ENCODE measurements around the gene CORO1C.
"Not testable (repeated sequence)": the region's sequence is repeated elsewhere in the genome, so short reads cannot be mapped to it uniquely, and the experiment has no call there.

Gene CORO1C

DNA sequence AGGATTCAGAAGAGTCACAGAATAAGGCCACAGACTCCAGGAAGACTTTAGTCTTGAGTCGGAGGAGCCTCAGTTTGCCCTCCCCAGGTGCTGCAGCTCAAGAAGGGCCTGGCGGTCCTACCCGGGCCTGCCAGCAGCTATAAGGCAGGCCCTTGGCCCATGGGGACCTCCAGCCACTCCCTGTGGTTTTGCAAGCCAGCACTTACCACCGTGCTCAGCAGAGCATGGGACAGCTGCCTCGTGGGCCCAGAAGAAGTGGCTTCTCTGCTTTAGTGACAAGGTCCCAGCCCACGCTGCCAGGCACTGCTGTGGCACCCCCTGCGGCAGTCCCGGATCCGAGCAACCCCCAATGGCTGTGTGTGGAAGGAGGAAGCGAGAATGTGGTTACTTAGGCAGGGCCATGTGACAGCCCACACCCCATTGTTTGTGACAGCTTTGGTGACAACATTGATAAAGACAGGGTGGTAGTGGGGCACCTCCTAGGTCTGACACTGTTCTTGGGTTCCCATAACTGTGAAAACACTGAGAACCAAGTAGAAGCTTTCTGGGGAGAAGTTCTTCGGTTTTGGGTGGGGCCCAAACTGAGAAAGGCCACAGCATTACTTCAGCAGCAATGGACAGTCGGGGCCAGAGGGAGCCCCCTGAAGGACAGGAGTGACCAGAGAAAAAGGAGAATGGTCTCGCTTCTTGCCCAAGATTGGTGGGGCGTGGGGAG is 97.6 kb downstream of the CORO1C start, which contains the start of gene SELPLG:
SELPLG (minus strand) TSS at position 361 of the 715 bp plus-strand sequence. CDS start 9,587 bp downstream, outside the sequence.
- DNase-seq (ENCODE audit: low read depth): no peak

- no peak for DNase-seq (ENCODE audit: low read depth)
Measured at GRCh38 chr12:108633081-108633533, 98.2 kb downstream of the CORO1C start.

DNA sequence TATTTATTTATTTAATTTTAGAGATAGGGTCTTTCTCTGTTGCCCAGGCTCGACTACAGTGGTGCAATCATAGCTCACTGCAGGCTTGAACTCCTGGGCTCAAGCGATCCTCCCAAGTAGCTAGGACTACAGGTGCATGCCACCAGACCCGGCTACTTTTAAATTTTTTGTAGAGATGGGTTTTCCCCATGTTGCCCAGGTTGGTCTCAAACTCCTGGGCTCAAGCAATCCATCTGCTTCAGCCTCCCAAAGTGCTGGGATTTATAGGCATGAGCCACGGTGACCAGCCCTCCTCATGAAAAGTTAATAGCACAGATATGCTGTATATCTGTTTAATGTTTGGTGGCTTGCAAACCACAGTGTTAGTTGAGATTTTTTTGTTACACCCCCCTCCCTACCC is 100.1 kb downstream of the CORO1C start:
- not testable (repeated sequence) for DNase-seq (ENCODE audit: low read depth)

GRCh38 chr12:108630481-108631207 is 100.7 kb downstream of the CORO1C start:
- DNase-seq (ENCODE audit: low read depth): peak; percentile 77

DNA sequence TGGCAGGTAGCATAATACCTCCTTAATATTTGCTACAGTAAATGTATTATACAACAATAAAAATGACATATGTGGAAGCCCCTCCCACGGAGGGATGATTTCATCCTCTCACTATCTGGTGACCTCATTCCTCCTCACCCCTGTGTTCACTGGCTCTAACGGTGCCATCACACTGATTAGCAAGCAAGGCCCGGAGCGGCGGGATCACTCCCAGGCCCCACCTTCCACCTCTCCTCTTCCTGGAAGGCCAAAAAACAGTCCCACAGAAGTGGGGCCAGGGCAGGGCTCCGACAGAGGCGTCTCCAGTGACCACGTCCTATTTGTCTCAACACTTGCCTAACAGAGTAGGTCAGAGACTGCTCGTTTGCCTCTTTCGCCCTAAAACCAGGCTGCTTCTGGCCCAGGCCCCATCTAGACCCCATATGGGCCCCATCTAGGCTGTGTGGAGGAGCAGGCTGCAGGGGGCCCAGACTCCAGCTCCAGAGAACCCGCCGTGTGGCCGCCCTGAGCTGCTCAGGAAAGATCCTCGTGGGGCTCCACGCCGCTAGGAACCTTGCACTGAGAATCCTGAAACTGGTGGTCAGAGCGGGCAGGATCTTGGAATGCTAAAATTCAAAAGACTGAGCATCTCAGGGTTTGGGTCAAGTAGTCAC is 101.4 kb downstream of the CORO1C start:
- DNase-seq (ENCODE audit: low read depth): peak; percentile 95

DNA sequence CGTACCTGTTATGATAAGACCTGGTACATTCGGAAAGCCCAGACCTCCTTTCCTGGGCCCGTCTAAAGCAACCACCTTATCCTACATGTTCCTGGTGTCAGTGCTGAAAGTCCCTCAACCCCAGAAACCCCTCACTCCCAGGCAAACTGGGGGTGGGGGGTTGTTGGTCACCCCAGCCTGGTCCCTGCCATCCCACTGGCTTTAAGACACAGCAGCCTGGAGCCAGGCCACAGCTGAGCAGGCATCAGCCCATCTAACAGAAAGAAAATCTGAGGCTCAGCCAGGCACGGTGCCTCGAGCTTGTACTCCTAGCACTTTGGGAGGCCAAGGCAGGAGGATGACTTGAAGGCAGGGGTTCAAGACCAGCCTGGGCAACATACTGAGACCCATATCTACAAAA is 102.2 kb downstream of the CORO1C start:
- DNase-seq (ENCODE audit: low read depth): no peak

- no peak for DNase-seq (ENCODE audit: low read depth)
Measured at GRCh38 chr12:108627134-108627920, 104.0 kb downstream of the CORO1C start.

DNA sequence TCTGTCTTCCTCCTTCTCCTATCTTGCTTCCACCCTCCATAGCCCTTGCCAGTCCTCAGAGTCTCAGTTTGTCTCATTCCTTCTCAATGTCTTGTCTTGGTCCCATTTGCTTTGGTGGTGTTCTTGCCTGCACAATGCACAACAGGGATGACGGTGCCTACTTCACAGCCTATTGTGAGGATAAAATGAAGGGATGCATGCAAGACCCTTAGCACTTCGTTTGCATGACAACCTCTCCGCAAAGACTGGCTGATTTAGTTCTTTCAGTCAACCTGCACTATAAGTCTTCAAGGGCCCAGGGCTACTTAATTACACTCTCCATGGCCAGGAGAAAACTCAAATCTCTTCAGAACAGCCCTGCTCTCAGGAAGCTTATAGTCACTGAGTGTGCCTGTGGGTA is 106.1 kb downstream of the CORO1C start:
- no peak for DNase-seq (ENCODE audit: low read depth)

DNA sequence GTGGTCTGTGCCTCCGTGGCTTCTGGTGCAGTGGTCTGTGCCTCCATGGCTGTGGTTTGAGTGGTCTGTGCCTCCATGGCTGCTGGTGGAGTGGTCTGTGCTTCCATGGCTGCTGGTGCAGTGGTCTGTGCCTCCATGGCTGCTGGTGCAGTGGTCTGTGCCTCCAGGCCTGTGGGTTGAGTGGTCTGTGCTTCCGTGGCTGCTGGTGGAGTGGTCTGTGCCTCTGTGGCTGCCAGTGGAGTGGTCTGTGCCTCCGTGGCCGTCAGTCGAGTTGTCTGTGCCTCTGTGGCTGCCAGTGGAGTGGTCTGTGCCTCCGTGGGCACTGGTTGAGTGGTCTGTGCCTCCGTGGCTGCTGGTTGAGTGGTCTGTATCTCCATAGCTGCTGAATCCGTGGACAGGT is 107.7 kb downstream of the CORO1C start:
- no peak for DNase-seq (ENCODE audit: low read depth)

DNA sequence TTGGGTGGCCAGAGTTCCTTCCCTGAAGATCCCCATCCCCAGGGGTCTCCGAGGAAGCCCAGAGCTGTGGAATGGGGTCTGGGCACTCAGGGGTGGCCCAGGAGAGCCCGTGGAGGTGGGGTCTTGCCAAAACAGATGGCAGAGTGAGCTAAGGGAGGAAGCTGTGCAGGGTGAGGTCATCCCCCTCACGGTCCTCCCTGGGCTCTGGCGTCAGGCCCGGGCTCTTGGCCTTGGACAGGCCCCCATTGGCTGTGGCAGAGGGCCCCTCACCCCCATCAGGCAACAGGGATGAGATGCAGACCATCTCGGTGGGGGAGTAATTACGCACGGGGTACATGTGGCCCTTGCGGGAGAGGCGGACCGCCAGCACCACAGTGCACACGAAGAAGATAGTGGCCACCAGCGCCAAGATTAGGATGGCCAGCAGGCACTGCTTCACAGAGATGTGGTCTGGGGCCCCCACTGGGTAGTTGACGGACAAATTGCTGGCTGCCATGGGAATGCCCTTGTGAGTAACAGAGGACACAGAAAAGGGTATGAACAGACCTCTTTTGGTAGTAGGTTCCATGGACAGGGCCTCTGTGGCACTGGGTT is 108.3 kb downstream of the CORO1C start:
- no peak for DNase-seq (ENCODE audit: low read depth)

- no peak for DNase-seq (ENCODE audit: low read depth)
Measured at GRCh38 chr12:108622421-108622820, 108.9 kb downstream of the CORO1C start.

- no peak for DNase-seq (ENCODE audit: low read depth)
Measured at GRCh38 chr12:108621161-108621560, 110.2 kb downstream of the CORO1C start.

DNA sequence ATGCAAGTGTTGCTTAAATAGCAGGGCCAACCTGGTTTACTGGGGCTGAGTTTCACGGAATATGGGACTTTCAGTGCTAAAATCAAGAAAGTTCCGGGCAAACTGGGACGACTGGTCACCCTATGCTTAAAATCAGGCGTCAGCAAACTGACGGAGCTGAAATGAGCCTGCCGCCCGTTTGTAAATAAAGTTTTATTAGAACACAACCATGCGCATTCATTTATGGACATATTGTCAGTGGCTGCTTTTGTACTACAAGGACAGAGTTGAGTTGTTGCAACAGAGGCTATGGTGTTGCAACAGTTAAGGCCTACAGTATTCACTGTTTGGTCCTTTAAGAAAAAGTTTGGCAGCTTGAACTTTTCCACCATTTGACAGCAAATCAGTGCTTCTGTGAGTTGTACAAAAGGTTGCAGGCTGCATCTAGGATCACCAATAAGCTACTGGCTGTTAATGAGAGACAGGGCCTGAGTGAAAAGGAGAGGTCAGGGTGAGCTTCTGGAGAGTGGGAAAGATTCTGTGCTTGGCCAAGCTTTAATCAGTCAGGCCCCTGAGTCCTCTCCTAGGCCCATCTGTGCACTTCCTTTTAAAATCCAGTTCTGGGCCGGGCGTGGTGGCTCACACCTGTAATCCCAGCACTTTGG is 111.0 kb downstream of the CORO1C start:
- DNase-seq (ENCODE audit: low read depth): peak; percentile 93

GRCh38 chr12:108619369-108620160 is 111.8 kb downstream of the CORO1C start:
- no peak for DNase-seq (ENCODE audit: low read depth)

DNA sequence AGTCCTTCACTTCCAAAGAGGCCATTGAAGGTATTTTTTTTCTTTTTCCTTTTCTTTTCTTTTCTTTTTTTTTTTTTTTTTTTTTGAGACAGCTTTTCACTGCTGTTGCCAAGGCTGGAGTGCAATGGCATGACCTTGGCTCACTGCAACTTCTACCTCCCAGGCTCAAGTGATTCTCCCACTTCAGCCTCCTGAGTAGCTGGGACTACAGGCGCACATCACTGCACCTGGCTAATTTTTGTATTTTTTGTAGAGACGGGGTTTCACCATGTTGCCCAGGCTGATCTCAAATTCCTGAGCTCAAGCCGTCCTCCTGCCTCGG is 112.4 kb downstream of the CORO1C start:
- DNase-seq (ENCODE audit: low read depth): not testable (repeated sequence)

DNA sequence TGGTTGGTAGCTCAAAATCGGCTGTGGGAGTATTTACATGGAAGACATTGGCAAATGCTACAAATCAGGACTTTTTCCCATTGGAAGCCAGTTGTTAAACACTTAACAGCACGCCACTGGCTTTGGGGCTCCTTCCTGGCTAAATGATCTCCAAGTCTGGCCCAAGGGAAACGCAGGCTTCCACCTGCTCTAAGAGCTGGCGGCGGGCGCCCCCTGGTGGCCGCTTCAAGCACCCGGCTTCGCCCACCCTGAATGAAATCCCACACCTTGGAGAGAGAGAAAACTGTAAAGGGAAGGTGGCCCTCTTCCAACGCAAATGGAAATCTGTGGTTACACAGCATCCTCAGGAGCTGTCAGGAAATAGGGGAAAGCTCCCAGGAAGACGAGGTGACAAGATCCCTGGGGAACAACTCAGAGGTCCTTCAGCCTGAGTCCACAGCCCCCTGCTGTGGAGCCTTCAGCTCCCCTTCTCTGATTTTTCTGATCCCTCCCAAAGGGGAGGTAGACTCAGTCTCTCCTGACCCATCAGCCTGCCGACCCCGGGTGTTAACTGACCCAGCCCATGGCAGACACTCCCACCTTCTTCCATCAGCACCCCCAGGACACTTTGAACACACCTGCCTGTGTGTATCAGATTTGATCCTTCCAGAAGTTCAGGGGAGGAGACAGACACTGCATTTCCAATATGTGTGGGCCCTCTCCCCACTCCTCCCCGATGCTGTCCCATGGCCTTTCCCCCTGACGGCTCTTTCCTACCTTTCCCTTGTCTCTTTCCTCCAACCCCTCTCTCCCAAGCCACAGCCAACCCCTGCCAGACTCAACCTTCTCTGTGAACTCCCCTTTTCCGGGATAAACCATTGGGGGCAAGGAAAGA is 113.0 kb downstream of the CORO1C start:
- DNase-seq (ENCODE audit: low read depth): peak; percentile 73

- no peak for DNase-seq (ENCODE audit: low read depth)
Measured at GRCh38 chr12:108616941-108617858, 114.1 kb downstream of the CORO1C start.

GRCh38 chr12:108616359-108616758 is 115.0 kb downstream of the CORO1C start:
- no peak for DNase-seq (ENCODE audit: low read depth)
